GM19455 (cell line): ENCODE results near the gene LLGL1.

Experiments used
- ATAC-seq: cut with Tn5 transposase; IDR thresholded peaks from one replicate; pipeline ENCODE4 v1.9.1; 2021; ENCODE audit not compliant: unreplicated experiment

The LLGL1 gene

GRCh38 chr17:18263885-18264682, 38.6 kb downstream of the LLGL1 start:
- no peak for ATAC-seq

GRCh38 chr17:18267366-18267765, 41.9 kb downstream of the LLGL1 start:
- no peak for ATAC-seq

DNA sequence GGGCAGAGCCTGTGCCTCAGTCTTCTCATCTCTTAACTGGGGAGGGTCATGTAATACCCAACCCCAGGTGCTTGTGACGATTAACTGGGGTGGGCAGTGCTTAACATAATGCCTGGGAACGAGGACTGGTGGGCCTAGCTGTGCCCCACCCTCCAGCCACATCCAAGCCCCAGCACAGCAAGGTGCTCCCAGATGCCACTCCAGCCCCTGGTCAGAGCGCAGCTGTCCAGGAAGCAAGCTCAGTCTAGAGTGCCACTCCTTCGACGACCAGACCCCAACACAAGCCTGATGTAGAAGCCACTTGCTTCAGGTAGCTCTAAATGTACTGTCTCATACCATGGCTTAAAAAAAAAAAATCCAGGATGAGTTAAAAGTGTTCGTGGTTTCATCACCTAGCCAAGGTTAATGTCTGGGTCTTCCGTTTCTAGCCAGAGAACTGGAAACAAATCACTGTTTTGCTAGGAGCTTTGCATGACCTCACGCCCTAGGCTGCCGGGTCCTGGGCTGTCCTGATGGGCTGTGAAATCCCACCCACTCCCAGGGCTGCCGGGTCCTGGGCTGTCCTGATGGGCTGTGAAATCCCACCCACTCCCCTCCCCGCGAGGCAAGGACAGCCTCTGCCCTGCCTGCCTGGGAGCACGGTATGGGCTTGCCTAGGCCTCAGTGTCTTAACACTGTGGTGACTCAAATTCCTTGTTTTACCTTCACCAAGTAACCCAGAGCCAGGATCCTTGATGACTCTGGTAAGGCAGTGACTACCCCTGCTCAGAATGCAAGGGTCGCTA, 42.7 kb downstream of the LLGL1 start:
- ATAC-seq = no peak

DNA sequence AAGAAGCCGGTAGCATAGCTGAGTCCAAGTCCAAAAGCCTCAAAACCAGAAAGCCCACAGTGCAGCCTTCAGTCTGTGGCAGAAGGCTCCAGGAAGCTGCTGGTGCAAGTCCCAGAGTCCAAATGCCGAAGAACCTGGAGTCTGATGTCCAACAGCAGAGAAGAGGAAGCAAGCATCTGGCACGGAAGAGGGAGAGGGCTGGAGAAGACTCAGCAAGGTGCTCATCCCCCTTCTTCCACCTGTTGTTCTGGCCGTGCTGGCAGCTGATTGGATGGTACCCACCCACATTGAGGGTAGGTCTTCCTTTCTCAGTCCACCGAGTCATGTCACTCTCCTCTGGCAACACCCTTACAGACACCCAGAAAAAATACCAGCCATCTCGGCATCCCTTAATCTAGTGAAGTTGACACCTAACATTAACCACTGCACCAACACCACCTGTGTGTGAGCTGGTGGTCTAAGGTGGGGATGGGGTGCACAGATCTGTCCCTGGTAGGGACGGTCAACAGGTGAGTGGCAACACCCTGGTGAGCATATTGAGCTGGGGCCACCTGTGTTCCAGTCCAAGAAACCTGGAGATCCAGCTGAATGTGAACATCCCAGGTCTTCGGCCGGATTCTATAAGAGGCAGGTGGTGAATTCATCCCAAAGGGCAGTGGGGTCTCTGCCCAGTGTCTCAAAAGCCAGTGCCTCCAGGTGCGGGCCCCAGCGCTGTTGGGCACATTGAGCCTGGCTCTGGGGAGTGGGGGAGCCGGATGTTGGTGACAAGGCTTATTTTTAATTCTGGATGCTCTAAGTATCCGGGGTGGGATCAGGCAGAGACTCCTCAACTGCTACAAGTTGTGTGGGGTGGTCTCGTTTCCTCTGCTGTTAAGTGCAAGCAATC, 44.9 kb downstream of the LLGL1 start:
- no peak for ATAC-seq

- no peak for ATAC-seq
These were observed 51.6 kb downstream of the LLGL1 start for GRCh38 chr17:18277076-18277475.

GRCh38 chr17:18278867-18279266, 53.4 kb downstream of the LLGL1 start:
- no peak for ATAC-seq

- no peak for ATAC-seq
These were observed 54.8 kb downstream of the LLGL1 start for GRCh38 chr17:18280249-18280648.

- no peak for ATAC-seq
These were observed 55.4 kb downstream of the LLGL1 start for GRCh38 chr17:18280766-18281371.

DNA sequence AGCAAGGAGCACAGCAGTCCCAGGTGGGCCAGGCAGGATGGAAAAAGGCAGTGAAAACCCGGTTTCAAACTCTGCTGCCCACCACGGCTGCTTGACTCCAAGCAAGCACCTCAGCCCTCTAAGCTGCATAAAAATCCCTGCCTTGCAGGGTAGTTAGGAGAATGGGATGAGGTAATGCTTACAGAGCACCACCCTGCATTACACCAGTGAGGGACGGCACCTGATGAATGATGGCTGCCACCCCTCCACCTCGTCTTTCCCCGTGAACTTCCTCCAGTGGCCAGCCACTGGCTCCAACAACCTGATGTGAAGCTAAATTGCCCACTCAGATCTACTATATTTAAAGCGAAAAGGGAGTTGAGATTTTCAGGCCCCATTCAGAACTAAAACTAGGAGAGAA, 56.4 kb downstream of the LLGL1 start:
- no peak for ATAC-seq

DNA sequence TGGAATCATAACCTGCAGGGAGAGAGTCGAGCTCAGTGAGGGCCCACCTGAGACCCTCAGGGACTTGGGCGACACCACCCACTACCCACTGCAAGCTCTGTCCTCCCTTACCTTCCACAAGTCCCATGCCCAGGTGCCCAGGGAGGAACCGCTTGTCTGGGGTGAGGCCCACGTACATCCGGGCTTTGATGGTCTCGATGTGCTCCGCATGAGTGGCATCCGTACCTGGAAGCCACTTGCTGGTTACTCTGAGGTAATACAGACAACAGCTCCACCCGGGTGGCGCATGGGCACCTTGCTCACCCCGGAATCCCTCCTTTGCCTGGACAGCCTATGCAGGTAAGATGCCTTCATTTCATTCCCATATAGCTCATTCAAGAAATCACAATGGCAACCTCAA, 59.9 kb downstream of the LLGL1 start:
- no peak for ATAC-seq

DNA sequence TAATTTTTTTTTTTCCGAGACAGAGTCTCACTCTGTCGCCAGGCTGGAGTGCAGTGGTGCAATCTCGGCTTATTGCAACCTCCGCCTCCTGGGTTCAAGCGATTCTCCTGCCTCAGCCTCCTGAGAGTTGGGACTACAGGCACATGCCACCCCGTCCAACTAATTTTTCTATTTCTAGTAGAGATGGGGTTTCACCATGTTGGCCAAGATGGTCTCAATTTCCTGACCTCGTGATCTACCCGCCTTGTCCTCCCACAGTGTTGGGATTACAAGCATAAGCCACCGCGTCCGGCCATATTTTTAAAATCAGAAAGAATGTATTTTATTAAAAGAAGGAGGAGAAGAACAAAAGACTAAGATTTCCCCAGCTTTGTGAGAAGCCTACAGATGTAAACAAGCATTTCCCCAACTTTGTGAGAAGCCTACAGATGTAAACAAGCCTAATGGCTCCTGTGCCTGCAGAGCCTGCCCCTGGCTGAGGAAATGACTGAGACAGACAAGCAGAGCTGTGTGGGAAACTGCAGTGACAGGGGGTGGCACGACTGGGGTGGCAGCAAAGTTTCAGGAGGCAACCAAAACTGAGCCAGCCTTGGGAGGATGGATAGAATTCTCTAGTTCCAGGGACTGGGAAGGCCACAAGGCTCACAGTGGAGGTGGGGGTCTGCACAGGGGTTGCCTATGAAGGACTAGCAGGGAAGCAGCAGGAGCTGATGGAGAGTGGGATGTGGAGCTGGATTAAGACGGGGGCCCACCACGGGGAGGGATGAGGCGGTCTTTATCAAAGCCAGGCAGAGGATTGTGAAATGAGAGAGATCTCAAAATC, 66.5 kb downstream of the LLGL1 start:
- ATAC-seq = no peak
